Stimulated activated CD4-positive, alpha-beta T cell treated with anti-CD3 and anti-CD28 coated beads, Interleukin-15, amount 100 ng/mL, for 1 hour (primary cell): ENCODE measurements around the gene FOSL2.

Experiments
- DNase-seq, 2 donors: peaks; one replicate each; pipeline ENCODE4 v3.0.0-alpha.2; 2020; ENCODE audit warnings: low read depth in 1 of 2, low spot score in 1 of 2

The FOSL2 gene

DNA sequence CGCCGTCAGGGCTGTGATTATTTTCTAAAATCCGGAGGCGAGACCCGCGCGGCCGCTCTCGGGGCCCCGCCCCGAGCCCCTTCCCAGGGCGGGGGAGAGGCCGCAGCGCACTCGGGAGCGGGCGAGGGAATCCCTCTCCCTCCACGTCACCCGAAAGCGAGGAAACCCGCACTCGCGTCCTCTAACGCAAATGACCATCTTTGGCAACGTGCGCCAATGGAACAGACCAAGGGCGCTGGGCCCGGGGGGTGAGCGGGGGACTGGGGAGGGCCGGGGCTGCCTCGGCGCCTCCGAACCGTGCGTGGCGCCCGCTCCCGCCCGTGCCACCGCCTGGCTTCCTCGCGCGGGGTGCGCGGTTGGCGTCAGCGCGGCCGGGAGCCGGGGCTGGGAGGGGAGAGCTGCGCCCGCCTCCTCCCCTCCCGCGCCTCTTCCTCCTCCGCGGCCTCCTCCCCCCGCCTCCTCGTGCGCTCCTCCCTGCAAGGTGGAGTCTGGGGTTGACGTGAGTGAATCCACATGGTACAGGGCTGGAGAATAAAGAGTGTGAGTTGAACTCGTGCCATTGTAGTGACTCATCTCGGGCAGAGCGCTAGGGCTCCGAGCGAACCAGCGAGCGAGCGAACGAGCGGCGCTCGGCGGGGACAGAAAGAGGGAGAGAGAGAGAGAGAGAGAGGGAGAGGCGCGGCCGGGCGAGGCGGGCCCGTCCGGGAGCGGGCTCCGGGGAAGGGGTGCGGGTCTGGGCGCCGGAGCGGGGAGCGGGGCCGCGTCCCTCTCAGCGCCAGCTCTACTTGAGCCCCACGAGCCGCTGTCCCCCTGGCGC lies at the start of gene FOSL2:
TSS of gene FOSL2 (plus strand) at position 562 of the 817 bp plus-strand sequence. CDS start 863 bp downstream, outside the sequence.
- DNase-seq, result peak; percentile 82 to 85

GRCh38 chr2:28343184-28343942 lies 49.3 kb upstream of the FOSL2 start:
- no peak for DNase-seq

GRCh38 chr2:28343971-28344715 lies 48.5 kb upstream of the FOSL2 start:
- DNase-seq, result no peak

- DNase-seq, result no peak
These were observed 47.8 kb upstream of the FOSL2 start for GRCh38 chr2:28344756-28345373.

GRCh38 chr2:28345619-28346018 lies 47.0 kb upstream of the FOSL2 start:
- no peak for DNase-seq

DNA sequence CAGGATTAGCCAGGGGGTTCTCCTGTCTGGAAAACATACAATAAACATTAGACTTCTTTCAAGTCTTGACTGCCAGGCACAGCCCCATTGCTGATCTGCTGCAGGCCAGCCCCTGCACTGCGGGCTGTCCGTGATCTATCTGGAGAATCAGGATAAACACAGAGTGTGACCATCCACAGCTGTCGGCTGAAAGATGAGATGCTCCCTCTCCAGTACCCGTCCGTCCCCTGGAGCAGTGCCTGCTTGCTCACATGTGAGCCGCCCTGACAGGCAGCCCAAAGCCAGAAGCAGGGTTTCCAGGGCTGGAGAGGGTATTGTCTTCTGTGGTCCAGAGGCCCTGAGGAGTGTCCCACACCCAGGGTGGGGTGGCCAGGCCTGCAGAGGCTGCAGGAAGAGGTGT lies 46.1 kb upstream of the FOSL2 start:
- no peak for DNase-seq

- DNase-seq, result no peak
These were observed 45.5 kb upstream of the FOSL2 start for GRCh38 chr2:28347193-28347592.

DNA sequence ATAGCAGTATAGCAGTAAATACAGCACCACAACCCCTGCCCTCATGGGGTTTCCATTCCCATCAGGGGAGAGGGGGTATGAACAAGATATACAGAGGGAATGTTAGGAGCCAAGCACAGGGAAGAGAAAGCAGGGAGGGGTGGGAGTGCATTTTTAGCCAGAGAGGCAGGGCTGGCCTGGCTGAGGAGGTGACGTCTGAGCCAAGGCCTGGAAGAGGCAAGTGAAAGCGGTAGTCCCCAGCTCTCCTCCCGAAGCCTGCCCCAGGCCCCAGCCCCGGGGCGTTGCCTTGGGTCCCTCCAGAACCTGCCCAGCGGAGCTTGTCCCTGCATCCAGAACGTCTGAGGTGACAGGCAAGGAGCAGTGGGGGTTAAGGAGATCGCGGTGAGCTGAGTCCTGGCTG lies 45.1 kb upstream of the FOSL2 start:
- no peak for DNase-seq

GRCh38 chr2:28348149-28348567 lies 44.5 kb upstream of the FOSL2 start:
- DNase-seq, result peak; percentile 15 to 30

GRCh38 chr2:28348921-28349320 lies 43.7 kb upstream of the FOSL2 start:
- no peak for DNase-seq

DNA sequence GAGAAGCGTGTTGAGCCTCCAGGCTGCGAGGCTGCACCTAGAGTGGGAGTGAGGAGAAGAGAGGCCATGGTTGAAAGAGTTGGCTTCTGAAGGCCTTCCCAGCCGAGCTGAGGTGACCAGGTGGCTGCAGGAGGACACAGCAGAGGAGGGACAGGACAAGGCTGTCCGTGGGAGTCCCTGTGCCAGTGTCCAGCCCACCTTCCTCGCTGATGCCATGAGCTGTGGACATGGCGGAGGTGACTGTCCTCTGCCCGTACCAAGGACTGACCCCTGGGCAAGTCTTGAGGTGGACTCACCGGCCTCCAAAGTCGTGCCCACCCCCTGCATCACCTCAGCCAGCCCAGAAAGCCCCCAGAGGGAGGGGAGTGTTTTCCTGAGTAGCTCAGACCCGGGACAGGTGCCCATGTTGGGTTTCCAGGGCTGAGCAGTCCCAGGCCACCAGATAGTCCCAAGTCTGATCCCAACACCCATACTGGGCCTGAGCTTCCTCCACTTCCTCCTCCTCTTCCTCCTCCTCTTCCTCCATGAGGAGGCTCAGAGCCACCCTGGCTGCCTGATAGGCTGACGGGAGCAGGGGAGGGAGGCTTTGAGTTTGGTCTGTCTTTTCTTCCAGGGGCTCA lies 43.0 kb upstream of the FOSL2 start:
- DNase-seq, result no peak

- DNase-seq, result no peak
These were observed 42.5 kb upstream of the FOSL2 start for GRCh38 chr2:28350196-28350595.

DNA sequence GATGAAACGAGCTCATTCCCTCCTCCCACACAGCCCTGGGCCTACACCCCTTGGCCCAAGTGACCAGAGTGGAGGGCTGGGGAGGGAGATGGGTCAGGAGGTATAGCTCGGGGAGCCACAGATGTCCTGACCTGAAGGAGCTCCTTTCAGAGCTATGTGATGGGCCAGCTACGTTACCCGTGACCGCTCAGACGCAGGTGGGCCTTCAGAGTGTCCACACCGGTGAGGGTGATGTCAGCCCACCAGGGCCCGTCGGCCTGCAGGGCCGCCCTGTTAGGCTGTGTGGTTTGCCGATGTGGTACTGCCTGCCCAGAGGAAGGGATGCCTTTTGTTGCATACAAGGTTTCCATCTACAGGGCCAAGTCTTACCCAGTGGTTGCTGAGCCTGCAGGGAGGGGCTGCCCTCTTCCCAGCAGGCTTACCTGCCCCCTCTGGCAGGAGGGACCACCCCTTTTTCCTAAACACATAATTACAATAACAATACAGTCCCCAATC lies 41.8 kb upstream of the FOSL2 start:
- DNase-seq, result no peak

GRCh38 chr2:28351621-28352020 lies 41.0 kb upstream of the FOSL2 start:
- no peak for DNase-seq

DNA sequence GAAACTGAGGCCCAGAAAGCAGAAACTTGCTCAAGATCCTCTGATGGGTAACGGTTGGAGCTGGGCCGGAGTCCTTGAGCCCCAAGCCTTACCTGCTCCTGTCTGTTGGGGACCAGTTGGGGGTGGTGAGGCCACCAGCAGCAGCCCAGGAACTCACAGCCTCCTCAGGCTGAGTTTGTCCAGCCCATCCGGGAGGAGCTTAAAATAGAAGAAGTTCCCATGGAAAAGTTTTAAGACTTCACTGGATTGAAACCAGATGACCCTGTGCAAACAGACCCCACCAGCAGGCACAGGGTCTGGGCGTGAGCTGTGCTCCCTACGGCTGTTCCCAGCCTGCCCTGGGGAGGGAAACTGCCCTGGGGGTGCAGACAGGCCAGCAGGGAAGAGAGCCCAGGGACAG lies 40.6 kb upstream of the FOSL2 start:
- no peak for DNase-seq

DNA sequence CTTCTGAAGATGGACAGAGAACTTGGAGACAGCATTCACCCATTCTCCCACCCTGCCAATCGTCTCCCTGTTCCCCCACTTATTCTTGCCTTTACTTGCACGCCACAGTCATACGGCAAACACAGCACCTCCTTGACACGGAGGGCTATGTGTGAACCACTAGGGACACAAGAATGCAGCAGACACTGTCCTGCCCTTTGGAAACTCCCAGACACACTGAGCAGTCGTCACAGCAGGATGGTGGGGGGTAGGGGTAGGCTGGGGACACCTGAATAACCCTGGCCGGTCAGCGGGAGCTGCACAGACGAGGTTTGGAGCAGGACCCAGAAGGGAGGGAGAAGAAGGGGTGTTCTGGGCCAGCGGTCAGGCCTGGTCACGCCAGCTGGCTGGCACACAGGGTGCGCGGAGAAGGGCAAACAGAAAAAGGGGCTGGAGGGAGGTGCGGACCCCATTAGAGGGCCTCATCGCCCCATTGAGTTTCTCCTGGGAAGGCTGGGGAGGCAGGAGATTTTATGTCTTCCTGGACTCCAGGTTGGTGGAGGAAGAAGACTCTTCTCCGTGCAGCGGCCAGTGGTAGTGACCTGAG lies 40.0 kb upstream of the FOSL2 start:
- no peak for DNase-seq

DNA sequence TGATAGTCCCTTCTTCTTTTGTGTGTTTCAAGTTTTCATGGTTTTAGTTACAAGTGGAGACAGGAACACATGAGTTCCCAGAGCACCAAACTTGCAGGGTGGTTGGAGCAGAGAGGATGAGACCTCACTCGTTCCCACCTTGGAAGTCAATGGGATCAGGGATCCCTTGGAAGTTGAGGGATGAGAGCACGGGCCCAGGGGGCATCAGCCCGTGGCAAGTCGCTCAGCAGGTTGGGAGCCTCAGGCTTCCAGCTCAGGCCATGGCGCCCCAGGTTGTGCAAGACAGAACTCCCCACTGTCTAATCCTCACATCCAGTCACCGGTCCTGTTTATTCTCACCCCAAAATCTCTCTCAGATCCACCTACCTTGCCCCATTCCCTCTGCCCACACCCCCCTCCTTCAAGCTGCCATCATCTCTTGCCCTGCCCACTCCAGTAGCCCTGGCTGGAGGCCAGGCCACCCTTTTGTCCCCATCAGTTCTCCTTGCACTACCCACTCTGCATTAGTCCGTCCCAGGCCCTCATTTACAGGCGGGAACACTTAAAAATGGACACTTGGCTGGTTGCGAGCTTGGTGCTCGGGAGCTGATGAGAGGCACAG lies 37.6 kb upstream of the FOSL2 start:
- DNase-seq, result no peak

DNA sequence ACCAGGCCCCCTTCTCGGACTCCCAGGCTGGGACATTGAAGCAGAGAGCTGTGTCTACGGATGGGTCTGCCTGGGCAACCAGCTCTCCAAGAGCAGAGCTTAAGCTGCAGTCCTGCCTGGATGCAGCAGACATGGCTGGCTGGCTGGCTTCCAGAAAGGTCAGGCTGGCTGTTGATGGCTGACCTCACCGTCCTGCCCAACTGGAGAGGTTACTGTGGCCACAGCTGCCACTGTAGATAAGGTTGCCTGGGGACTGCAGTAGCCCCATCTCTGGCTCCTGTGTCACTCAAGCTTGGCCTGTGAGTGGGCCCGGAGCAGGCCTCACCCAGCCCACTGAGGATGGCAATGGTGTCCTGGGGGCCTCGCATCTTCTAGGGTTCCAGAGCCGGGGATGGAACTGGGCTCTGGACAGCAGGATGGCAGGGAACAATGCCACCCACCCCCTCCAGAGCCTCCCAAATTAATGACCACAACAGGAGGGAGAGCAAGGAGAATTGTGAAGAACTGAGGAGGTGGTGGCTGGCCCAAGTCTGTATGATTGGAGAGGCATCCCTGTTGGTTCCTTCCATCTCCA lies 37.0 kb upstream of the FOSL2 start:
- DNase-seq, result no peak

GRCh38 chr2:28356095-28356911 lies 36.4 kb upstream of the FOSL2 start:
- DNase-seq, result no peak
